HL-60 (cell line): ENCODE measurements around the gene DENND10.

Experiments used
- DNase-seq, 2 experiments: peaks; one replicate each; pipeline ENCODE4 v3.0.0-alpha.2; 2010 to 2020; ENCODE audit warnings: low read depth in 1 of 2, low spot score in 1 of 2
- H3K27ac ChIP-seq: fragments of 250-450 bp; sonication (Bioruptor Pico); replicated peaks from 2 replicates; pipeline ENCODE4 v1.5.1; 2020; ENCODE audit warnings: mild to moderate bottlenecking, moderate library complexity
- H3K27me3 ChIP-seq: fragments of 250-450 bp; sonication (Bioruptor Pico); 2 replicates; pipeline ENCODE4 v1.5.1; 2021; ENCODE audit warnings: mild to moderate bottlenecking, moderate library complexity; ENCODE audit not compliant: insufficient read depth, poor library complexity, severe bottlenecking
- H3K4me3 ChIP-seq: replicated peaks from 2 replicates; pipeline ENCODE4 v1.5.1; 2011; ENCODE audit warnings: mild to moderate bottlenecking, control low read depth, low read length; ENCODE audit not compliant: insufficient read depth
- CTCF ChIP-seq: IDR thresholded peaks from one replicate; pipeline ENCODE4 v1.5.1; 2011; ENCODE audit warnings: low read length, control low read depth, inconsistent platforms; ENCODE audit not compliant: insufficient read depth
- GABPA ChIP-seq: IDR thresholded peaks from 2 replicates; pipeline ENCODE4 v1.6.1; 2012; ENCODE audit warnings: low read depth
- POLR2AphosphoS5 ChIP-seq: IDR thresholded peaks from 2 replicates; pipeline ENCODE4 v1.6.1; 2012; ENCODE audit warnings: low read depth
- REST ChIP-seq: IDR thresholded peaks from 2 replicates; pipeline ENCODE4 v1.6.1; 2012; ENCODE audit warnings: low read depth; ENCODE audit not compliant: insufficient replicate concordance
- SPI1 ChIP-seq: IDR thresholded peaks from 2 replicates; pipeline ENCODE4 v1.6.1; 2012; ENCODE audit warnings: low read depth, mild to moderate bottlenecking, borderline replicate concordance

The DENND10 gene

GRCh38 chr10:119115926-119116325 is 12.0 kb downstream of the DENND10 start:
- no peak for DNase-seq
- no peak for TF ChIP-seq POLR2AphosphoS5
- no peak for TF ChIP-seq REST
- no peak for TF ChIP-seq CTCF
- no peak for TF ChIP-seq SPI1
- no peak for TF ChIP-seq GABPA
- H3K27ac ChIP-seq: no peak overlapping the region

GRCh38 chr10:119116326-119116951 is 12.5 kb downstream of the DENND10 start:
- H3K4me3 ChIP-seq: no peak overlapping the region
- no peaks in the 10 kb centered on the region for H3K27me3 ChIP-seq
- no peak overlapping the region for H3K27ac ChIP-seq
- TF ChIP-seq POLR2AphosphoS5 (no peak), REST (no peak), GABPA (no peak), SPI1 (no peak), CTCF (no peak)
- no peak for DNase-seq

More at GRCh38 chr10:119115926-119116325, 12.0 kb downstream of the DENND10 start:
- no peak overlapping the region for H3K4me3 ChIP-seq
- H3K27me3 ChIP-seq: no peaks in the 10 kb centered on the region

- no peak overlapping the region for H3K4me3 ChIP-seq
- TF ChIP-seq REST (no peak), SPI1 (no peak), GABPA (no peak), POLR2AphosphoS5 (no peak), CTCF (no peak)
- no peak overlapping the region for H3K27ac ChIP-seq
- no peak for DNase-seq
- H3K27me3 ChIP-seq: no peaks in the 10 kb centered on the region
Observed at GRCh38 chr10:119118231-119118630, 14.3 kb downstream of the DENND10 start.
